GM11168 (cell line): ENCODE data around the gene HSD17B3.
"Not testable (repeated sequence)": the region's sequence is repeated elsewhere in the genome, so short reads cannot be mapped to it uniquely, and the experiment has no call there.

Experiments
- in situ Hi-C: fragments of 300-500 bp; cut with MboI; formaldehyde crosslinking; loops from one replicate; pipeline ENCODE4 v1.12.0; 2022; ENCODE audit warnings: low sequenced_read_pairs; ENCODE audit not compliant: unreplicated experiment

Gene HSD17B3

DNA sequence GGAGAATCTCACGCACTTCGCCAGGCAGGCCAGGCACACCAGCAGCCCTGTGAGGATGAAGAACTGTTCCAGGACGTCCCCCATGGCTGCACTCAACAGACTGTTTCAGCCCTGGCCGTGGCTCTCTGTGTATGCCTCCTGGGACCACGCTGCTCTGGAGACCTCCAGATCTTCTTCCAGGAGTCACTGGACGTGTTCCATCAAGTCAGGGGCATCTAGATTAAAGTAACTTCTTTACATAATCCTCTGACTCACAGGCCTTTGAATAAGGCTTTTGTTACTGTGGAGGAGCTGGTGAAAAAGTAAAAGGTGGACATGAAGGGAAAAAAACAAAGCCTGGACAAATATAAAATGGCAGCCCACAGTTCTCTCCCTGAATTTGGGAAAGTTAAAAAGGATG is at the start of gene HSD17B3:
Gene HSD17B3, minus strand, starts transcription at position 156 of the 400 bp plus-strand sequence. Its CDS starts 72 bp downstream, at position 84.
- in situ Hi-C loops, result no loop called here

DNA sequence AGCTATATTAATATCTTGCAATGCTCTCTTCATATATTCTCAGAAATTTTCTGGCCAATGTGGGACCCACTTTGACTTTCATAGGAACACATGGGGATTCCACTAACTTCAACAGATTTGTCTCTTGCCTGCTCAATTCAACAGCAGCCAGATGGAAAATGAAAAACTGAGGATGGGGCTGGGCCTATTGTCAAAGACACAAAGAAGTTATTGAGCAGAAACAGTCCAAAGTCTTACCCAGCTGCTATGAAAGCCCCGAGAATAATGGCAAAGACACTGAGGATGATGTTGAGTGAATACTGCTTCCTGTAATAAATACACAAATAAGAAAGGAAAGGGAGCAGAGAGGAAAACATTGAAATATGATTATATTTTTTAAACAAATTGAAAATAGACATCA is 48.9 kb upstream of the HSD17B3 start:
- in situ Hi-C loops, result no loop called here

- in situ Hi-C loops, result no loop called here
Measured at GRCh38 chr9:96348261-96348660, 46.3 kb upstream of the HSD17B3 start.

GRCh38 chr9:96345551-96345950 is 43.6 kb upstream of the HSD17B3 start:
- in situ Hi-C loops, result no loop called here

DNA sequence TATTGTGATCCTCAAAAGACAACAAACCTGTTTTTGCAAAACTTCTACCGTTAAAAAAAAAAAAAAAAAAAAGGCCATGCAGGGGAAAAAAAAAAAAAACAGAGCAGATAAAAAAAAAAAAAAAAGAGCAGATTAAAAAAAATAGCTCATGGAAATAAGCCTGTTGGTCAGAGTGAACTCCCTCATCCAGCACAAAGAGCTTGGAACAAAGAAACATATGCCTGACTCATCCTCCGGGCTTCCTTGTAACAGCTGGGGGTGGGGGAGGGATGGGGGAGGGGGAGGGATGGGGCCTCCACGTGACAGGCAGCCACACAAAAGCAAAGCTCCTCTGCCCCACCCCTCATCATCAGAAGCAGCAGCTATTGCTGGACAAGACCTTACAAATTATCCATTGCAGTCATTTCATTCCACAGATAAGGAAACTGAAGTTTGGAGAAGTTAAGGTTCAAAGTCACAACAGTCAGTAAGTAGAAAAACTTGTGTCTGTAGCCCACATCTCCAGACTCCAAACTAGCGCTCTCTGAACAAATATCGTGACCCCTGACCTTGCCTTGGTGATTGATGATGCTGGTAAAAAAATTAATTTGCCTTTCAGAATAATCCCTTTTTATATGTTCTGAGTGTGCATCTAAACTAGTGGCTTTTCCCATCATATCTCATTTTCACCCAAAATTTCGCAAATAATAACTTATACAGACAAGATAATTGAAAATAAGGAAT is 42.6 kb upstream of the HSD17B3 start:
- in situ Hi-C loops, result no loop called here

DNA sequence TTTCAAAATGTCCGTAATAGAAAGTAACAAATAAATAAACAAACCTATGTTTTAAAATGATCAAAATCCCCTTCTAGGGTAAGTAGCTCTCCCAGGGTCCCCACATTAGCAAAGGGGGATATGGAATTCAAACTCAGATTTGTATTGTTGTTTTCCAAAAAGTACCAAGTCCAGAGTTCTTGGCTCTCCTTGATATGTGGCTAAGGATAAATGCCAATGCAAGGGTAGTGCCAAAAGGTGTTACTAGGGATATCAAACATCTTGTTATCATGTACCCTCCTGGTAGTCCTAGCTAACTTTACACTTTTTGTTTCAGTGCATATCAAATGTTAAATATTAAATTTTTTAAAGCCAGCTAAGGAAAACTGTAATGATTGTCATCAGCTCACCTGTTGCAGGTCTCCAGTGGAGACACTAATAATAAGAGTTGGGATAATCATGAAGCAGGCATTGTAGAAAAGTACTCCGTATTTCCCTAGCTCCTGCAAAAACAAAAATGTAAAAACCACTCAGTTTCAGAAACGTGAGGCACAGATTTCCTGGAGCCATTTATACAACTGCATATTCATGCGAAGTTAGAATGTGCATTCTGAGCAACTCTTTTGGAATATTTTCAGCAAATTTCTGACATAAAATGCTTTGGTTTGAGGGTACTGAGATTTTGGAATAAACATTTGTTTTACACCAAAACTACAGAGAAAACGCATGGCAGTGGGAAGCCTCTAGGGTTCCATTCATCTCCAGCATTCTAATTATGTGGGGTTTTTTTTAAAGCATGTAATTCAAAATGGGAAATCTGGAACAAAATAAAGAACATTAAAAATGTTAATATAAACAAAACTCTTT is 41.8 kb upstream of the HSD17B3 start:
- in situ Hi-C loops, result no loop called here

DNA sequence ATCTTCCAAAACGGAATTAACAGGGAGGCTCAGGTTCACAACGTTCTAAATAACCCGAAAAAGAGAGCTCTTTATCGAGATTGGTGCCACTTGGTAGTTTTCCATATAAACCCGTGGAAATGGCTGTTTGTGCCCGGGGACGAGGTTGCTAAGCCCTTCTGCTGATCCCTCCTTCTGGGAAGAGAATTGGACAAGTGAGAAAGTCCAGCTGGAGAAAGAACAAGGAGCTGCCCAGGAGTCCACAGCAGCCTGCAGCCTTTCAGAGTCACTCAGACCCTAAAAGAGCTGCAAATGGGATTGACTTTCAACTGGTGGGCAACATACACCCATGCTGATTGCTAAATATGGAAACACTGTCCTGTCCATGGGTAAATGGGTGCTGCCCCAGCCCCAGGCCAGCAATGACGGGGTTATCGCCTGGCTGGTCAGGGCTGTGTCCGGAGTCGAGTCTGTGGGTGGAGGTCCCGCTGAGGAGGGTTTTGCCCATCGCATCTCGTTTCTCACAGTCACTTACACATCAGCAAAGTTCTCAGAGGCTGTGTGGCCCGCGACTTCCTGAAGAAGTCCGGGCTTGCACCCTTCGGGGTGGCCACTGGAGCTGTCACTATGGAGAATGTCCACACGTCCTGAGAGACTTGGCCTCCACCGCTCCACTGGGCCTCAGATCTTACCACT is 40.7 kb upstream of the HSD17B3 start:
- in situ Hi-C loops, result no loop called here

DNA sequence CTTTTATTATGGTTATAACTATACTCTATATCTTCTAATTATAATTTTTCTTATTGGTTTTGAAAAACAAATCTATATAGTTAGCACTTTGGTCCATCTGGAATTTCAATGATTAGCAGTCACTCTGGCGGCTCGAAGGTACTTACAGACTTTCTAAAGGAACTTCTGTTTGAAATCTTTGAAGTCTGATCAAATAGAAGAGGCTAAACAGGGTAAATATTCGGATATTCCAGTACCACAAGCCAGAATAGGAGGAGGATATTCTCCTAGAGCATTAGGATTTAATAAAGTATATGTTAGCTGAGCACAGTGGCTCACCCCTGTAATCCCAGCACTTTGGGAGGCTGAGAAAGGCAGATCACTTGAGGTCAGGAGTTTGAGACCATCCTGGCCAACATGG is 38.7 kb upstream of the HSD17B3 start:
- in situ Hi-C loops, result no loop called here

- in situ Hi-C loops, result loop anchor here (5.0 kb wide), 1 partner anchor 314 kb away; no protein-coding TSS in a partner anchor
Measured at GRCh38 chr9:96338299-96338698, 36.3 kb upstream of the HSD17B3 start.

DNA sequence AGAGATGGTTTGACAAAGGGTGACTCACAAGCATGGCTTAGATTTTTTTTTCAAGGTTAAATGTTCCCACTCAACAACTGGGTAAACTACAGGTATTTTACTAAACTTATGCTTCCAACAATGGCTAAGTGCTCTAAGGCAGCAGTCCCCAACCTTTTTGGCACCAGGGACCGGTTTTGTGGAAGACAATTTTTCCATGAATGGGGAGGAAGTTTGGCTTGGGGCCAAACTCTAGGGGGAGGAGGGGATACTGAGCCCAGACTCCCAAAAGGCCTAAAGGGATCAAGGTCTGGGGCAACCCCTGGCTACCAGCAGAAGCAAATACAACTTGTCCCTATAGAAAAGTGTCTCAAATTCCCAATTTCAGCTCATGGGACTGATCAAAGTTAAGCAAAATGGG is 32.0 kb upstream of the HSD17B3 start:
- in situ Hi-C loops, result no loop called here

DNA sequence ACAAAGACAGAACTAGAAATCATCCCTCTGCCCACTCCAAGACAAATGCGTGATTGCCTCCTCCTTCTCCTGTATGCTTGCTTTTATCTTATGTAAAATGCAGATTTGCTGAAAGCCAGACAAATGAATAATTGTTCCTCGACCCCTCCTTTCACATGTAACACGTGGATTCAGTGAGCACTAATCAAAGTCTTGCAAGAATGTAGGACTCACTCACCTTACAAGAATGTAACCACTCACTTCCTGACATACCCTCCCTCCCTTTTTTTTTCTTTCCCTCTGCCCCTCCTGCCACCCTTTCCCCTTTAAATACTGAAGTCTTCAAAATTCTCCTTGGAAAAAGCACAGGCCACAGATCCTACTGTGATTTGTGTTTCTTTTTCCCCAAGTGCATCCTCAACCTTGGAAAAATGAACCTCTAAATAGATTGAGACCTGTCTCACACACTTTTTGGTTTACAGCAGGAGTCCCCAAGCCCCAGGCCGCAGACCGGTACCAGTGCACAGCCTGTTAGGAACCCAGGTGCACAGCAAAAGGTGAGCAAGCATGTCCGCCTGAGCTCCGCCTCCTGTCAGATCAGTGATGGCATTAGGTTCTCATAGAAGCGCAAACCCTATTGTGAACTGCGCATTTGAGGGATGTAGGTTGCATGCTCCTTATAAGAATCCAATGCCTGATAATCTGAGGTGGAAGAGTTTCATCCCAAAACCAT is 29.4 kb upstream of the HSD17B3 start:
- in situ Hi-C loops, result no loop called here

DNA sequence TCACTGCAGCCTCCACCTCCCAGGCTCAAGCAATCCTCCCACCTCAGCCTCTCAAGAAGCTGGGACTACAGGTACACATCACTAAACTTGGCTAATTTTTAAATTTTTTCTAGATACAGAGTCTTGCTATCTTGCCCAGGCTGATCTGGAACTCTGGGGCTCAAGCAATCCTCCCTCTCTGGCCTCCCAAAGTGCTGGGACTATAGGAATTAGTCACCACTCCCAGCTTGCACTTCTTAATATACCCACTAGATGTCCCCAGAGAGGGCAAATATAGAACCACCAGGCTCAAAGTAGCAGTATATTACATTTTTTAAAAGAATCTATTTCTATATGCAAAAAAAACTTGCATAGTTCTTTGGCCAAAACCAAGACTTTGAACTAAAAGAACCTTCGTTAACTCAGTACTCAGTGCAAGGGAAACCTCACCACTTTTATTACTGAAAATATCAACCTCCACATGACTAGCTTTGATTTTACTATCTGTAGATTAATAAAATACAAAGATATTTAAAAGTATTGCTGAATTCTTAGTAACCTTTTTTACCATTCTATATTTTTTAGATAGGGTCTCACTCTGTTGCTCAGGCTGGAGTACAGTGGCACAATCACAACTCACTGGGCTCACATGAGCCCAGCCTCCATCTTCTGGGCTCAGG is 25.8 kb upstream of the HSD17B3 start:
- in situ Hi-C loops, result no loop called here

DNA sequence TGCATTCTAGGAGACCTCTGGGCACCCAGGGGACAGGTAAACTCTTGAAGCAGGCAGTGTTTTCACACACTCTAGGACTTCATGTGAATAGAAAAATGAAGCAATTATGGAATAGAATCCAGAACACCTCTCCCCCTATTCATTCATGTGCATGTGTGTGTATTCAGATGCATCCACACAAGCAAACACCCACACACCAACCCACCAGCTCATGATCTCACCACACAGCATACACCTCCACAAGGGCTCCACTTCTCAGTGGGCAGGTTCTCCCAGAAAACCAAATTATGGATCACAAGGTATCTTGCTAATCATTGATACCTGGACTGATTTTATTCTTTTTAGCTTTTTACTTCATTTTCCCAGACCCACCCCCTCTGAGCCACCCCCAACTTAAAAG is 21.2 kb upstream of the HSD17B3 start:
- in situ Hi-C loops, result no loop called here

DNA sequence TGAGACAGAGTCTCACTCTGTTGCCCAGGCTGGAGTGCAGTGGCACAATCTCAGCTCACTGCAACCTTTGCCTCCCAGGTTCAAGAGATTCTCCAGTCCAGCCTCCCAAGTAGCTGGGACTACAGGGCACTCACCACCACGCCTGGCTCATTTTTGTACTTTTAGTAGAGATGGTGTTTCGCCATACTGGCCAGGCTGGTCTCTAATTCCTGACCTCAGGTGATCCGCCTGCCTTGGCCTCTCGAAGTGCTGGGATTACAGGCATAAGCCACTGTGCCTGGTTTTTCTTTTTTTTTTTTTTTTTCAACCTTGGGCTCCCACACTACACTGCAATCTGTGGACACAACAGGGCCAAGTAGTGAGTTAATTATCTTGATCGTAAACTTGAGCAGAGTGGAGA is 20.8 kb upstream of the HSD17B3 start:
- in situ Hi-C loops, result not testable (repeated sequence)

DNA sequence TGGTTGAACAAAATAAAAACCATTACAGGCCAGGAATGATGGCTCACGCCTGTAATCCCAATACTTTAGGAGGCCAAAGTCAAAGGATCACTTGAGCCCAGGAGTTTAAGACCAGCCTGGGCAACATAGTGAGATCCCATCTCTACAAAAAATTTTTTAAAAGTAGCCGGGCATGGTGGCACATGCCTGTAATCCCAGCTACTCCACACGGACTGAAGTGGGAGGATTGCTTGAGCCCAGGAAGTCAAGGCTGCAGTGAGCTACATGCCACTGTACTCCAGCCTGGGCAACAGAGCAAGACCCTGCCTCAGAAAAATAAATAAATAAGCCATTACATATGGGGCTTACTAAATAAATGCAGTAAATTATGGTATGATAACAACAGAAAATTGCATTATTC is 20.2 kb upstream of the HSD17B3 start:
- in situ Hi-C loops, result not testable (repeated sequence)

DNA sequence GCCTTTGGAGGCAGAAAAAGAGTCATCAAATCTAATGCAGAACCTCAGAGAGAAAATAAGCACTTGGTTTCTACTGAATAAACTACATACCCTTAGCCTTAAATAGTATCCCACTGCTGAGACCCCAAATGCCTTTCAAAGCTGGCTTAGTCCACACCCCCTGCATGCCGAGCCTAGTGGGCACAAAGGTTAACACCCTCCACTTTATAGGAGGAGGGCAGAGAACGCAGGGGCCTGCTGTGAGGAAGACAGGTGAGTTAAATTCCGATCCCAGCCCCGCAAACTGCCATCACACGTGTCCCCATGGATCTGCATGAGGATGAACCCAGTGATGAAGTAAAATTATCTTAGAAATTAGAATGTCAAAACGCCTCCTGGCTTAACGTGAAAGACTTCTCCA is 19.5 kb upstream of the HSD17B3 start:
- in situ Hi-C loops, result no loop called here

- in situ Hi-C loops, result no loop called here
Measured at GRCh38 chr9:96320749-96321280, 18.8 kb upstream of the HSD17B3 start.

DNA sequence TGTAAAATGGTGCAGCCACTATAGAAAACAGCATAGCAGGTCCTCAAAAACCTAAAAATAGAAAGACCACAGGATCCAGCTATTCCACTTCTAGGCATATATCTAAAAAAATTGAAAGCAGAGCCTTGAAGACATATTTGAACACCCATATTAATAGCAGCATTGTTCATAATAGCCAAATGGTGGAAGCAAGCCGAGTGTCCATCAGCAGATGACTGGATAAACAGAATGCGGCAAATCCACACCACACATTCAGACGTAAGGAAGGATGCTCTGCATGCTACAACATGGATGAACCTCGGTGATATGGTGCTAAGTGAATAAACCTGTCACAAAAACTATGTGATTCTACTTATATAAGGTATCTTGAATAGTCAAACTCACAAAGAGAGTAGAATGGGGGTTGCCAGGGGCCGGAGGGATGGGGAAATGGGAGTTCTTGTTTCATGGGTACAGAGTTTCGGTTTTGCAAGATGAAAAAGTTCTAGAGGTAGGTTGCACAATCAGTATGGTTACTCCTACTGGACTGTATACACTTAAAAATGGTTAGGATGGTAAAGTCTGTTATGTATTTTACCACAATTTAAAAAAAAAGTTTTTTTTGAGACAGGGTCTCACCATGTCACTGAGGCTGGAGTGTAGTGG is 17.1 kb upstream of the HSD17B3 start:
- in situ Hi-C loops, result loop anchor here (10.0 kb wide), 1 partner anchor 84 kb away; no protein-coding TSS in a partner anchor
